ENCODE results near the gene PCSK5.

PCSK5 gene

DNA sequence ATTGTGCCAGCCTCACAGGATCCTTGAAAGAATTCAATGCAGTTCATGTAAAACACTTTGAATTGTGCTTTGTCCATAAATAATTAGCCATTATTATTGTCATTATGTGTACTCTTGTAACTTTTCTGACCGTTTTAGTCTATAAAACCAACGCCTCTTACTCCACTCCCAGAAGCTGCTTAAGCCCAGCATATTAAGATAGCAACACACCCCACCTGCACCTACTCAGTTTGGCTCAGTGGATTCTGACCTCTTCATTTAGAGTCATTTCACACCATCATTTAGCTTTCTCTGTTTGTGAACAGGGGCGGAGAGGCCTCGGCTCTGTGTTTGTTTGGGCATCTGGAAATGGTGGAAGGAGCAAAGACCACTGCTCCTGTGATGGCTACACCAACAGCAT, 205.1 kb downstream of the PCSK5 start:
- no peak overlapping the region for H2AFZ ChIP-seq (ENCODE audit: low read depth, low read length, severe bottlenecking)
- H3K27ac ChIP-seq (ENCODE audit: low read depth, low read length), result no peak overlapping the region
- H3K9me2 ChIP-seq (replicated peaks; ENCODE audit: insufficient read depth, low read length), result no peaks in the 10 kb centered on the region
- H3K27me3 ChIP-seq (ENCODE audit: low read length), result no peaks in the 10 kb centered on the region
- no peak overlapping the region for H3K9ac ChIP-seq (ENCODE audit: low read length)
- no peak overlapping the region for H3K4me2 ChIP-seq (ENCODE audit: low read depth, low read length, poor library complexity, severe bottlenecking)
- TF ChIP-seq, protein P1, sequence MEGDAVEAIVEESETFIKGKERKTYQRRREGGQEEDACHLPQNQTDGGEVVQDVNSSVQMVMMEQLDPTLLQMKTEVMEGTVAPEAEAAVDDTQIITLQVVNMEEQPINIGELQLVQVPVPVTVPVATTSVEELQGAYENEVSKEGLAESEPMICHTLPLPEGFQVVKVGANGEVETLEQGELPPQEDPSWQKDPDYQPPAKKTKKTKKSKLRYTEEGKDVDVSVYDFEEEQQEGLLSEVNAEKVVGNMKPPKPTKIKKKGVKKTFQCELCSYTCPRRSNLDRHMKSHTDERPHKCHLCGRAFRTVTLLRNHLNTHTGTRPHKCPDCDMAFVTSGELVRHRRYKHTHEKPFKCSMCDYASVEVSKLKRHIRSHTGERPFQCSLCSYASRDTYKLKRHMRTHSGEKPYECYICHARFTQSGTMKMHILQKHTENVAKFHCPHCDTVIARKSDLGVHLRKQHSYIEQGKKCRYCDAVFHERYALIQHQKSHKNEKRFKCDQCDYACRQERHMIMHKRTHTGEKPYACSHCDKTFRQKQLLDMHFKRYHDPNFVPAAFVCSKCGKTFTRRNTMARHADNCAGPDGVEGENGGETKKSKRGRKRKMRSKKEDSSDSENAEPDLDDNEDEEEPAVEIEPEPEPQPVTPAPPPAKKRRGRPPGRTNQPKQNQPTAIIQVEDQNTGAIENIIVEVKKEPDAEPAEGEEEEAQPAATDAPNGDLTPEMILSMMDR (IDR thresholded peaks at IDR 0.05; ENCODE audit: insufficient read depth, low read length, poor library complexity, severe bottlenecking), result no peak
- TF ChIP-seq EZH2phosphoT487 (conservative IDR thresholded peaks at IDR 0.05; ENCODE audit: low read length), result no peak
- H3K36me3 ChIP-seq (ENCODE audit: low read length), result no peaks in the 10 kb centered on the region
- H3K79me2 ChIP-seq (ENCODE audit: insufficient read depth, low read length), result no peaks in the 10 kb centered on the region
- no peaks in the 10 kb centered on the region for H3K9me3 ChIP-seq (ENCODE audit: insufficient read depth, low read length)
- H4K20me1 ChIP-seq (ENCODE audit: low read depth, low read length), result no peaks in the 10 kb centered on the region
- no peak overlapping the region for H3K4me3 ChIP-seq (ENCODE audit: insufficient read depth, low read length, poor library complexity, severe bottlenecking)
- no peaks in the 10 kb centered on the region for H3F3A ChIP-seq (ENCODE audit: insufficient read depth)

DNA sequence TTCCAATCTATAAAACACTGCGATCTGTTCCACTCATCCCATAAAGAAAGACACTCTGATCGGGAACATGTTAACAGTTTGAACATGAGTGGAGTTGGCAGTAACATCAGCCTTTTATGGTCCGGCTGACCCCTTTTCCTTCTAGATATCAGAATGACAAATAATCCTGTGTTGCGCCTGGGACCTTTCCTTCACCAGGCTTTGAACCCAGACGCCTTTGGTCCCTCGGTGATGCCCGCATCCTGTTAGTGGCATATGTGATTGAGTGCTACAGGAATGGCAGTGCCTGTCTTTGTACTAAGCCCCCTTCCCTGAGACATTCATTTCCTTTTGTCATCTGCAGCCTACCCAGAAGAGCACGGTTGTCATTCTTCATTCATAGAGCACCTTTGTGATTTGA, 209.0 kb downstream of the PCSK5 start:
- Histone ChIP-seq H3K4me2 (ENCODE audit: low read depth, low read length, poor library complexity, severe bottlenecking) (no peak overlapping the region), H3K27ac (ENCODE audit: low read depth, low read length) (no peak overlapping the region), H2AFZ (ENCODE audit: low read depth, low read length, severe bottlenecking) (no peak overlapping the region), H3K9ac (ENCODE audit: low read length) (no peak overlapping the region), H3K27me3 (ENCODE audit: low read length) (no peaks in the 10 kb centered on the region), H3K4me3 (ENCODE audit: insufficient read depth, low read length, poor library complexity, severe bottlenecking) (no peak overlapping the region), H3F3A (ENCODE audit: insufficient read depth) (no peaks in the 10 kb centered on the region), H3K79me2 (ENCODE audit: insufficient read depth, low read length) (no peaks in the 10 kb centered on the region), H4K20me1 (ENCODE audit: low read depth, low read length) (no peaks in the 10 kb centered on the region), H3K9me3 (ENCODE audit: insufficient read depth, low read length) (no peaks in the 10 kb centered on the region), H3K9me2 (replicated peaks; ENCODE audit: insufficient read depth, low read length) (no peaks in the 10 kb centered on the region), H3K36me3 (ENCODE audit: low read length) (no peaks in the 10 kb centered on the region)
- TF ChIP-seq, protein P1 (IDR thresholded peaks at IDR 0.05; ENCODE audit: insufficient read depth, low read length, poor library complexity, severe bottlenecking), result no peak
- no peak for TF ChIP-seq EZH2phosphoT487 (conservative IDR thresholded peaks at IDR 0.05; ENCODE audit: low read length)

DNA sequence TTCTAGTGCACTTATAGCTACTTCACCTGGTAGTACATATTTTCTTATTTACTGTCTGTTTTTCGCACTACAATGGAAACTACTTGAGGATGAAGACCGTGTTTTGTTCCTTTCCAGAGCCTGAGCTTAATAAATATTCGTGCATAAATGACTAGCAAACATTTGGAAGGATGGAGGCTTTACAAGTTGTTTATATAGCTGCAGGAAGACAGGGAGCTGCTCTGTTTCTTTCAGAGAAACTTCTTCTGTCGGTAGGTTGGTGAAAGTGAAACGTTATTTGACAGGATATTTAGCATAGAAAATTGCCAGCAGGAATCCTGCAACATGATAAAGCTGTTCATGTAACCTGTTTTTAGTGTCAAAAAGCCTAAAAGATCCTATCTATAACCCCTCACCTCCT, 210.6 kb downstream of the PCSK5 start:
- no peak overlapping the region for H3K4me3 ChIP-seq (ENCODE audit: insufficient read depth, low read length, poor library complexity, severe bottlenecking)
- H3K27ac ChIP-seq (ENCODE audit: low read depth, low read length), result no peak overlapping the region
- H3K79me2 ChIP-seq (ENCODE audit: insufficient read depth, low read length), result no peaks in the 10 kb centered on the region
- TF ChIP-seq, protein P1 (IDR thresholded peaks at IDR 0.05; ENCODE audit: insufficient read depth, low read length, poor library complexity, severe bottlenecking), result no peak
- TF ChIP-seq EZH2phosphoT487 (conservative IDR thresholded peaks at IDR 0.05; ENCODE audit: low read length), result no peak
- H3K36me3 ChIP-seq (ENCODE audit: low read length), result no peaks in the 10 kb centered on the region
- no peak overlapping the region for H3K9ac ChIP-seq (ENCODE audit: low read length)
- no peaks in the 10 kb centered on the region for H4K20me1 ChIP-seq (ENCODE audit: low read depth, low read length)
- H3F3A ChIP-seq (ENCODE audit: insufficient read depth), result no peaks in the 10 kb centered on the region
- no peaks in the 10 kb centered on the region for H3K9me3 ChIP-seq (ENCODE audit: insufficient read depth, low read length)
- no peak overlapping the region for H2AFZ ChIP-seq (ENCODE audit: low read depth, low read length, severe bottlenecking)
- no peak overlapping the region for H3K4me2 ChIP-seq (ENCODE audit: low read depth, low read length, poor library complexity, severe bottlenecking)
- no peaks in the 10 kb centered on the region for H3K9me2 ChIP-seq (replicated peaks; ENCODE audit: insufficient read depth, low read length)
- H3K27me3 ChIP-seq (ENCODE audit: low read length), result no peaks in the 10 kb centered on the region
